Measurements from ENCODE around the gene MAP3K7.
"Not testable (repeated sequence)": the region's sequence is repeated elsewhere in the genome, so short reads cannot be mapped to it uniquely, and the experiment has no call there.

MAP3K7 gene

GRCh38 chr6:90578894-90579549 is 7.8 kb downstream of the MAP3K7 start:
- no peak for DNase-seq (ENCODE audit: low read depth in 2 of 2)

DNA sequence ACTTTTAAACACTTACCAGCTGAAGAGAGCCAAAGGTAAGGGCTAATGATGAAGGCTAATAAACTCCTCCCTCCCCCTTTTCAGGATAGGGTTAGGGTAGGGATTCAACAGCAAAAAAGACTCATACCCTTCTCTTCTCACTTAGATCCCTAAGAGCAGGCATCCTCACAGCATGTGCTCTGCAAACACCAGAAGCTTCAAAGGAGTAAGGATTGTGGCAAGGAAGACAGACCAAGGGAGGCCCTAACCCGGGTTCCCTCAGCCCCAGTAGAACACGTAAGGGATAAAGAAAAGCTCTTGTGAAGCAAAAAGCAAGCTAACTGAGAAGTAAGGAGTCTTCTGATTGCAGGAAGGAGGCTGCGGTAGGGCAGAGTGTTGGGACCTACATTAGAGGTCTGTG is 11.6 kb downstream of the MAP3K7 start:
- no peak for DNase-seq (ENCODE audit: low read depth in 2 of 2)

- DNase-seq (ENCODE audit: low read depth in 2 of 2), result no peak
Observed at GRCh38 chr6:90574610-90575009, 12.3 kb downstream of the MAP3K7 start.

- no peak for DNase-seq (ENCODE audit: low read depth in 2 of 2)
Observed at GRCh38 chr6:90573624-90574023, 13.2 kb downstream of the MAP3K7 start.

- DNase-seq (ENCODE audit: low read depth in 2 of 2), result no peak
Observed at GRCh38 chr6:90572856-90573255, 14.0 kb downstream of the MAP3K7 start.

GRCh38 chr6:90569223-90569622 is 17.6 kb downstream of the MAP3K7 start:
- DNase-seq (ENCODE audit: low read depth in 2 of 2), result no peak

- not testable (repeated sequence) for DNase-seq (ENCODE audit: low read depth in 2 of 2)
Observed at GRCh38 chr6:90567682-90568081, 19.2 kb downstream of the MAP3K7 start.

- DNase-seq (ENCODE audit: low read depth in 2 of 2), result not testable (repeated sequence)
Observed at GRCh38 chr6:90562341-90562740, 24.5 kb downstream of the MAP3K7 start.

GRCh38 chr6:90559931-90560330 is 26.9 kb downstream of the MAP3K7 start:
- no peak for DNase-seq (ENCODE audit: low read depth in 2 of 2)

- no peak for DNase-seq (ENCODE audit: low read depth in 2 of 2)
Observed at GRCh38 chr6:90557006-90557405, 29.9 kb downstream of the MAP3K7 start.

GRCh38 chr6:90547991-90548390 is 38.9 kb downstream of the MAP3K7 start:
- DNase-seq (ENCODE audit: low read depth in 2 of 2), result no peak

- no peak for DNase-seq (ENCODE audit: low read depth in 2 of 2)
Observed at GRCh38 chr6:90547079-90547478, 39.8 kb downstream of the MAP3K7 start.

- DNase-seq (ENCODE audit: low read depth in 2 of 2), result no peak
Observed at GRCh38 chr6:90545448-90545847, 41.4 kb downstream of the MAP3K7 start.

DNA sequence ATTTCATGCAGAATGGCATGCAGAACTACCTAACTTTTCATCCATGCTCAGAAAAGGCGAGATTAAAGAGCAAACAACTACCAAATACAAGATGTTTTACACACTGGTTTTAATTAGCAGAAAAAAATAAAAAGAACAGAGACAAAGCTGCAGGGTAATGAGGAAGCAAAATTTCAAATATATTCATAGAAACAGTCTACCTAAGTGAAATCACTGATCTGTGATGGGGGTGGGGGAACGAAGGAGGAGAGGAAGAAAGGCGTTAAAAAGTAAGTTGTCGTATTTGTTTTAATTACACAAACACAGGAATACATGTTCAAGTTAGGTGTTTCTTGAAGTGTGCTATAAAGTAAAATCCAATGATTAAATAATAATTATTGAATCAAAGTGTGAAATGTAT is 42.1 kb downstream of the MAP3K7 start:
- DNase-seq (ENCODE audit: low read depth in 2 of 2), result no peak

GRCh38 chr6:90544081-90544480 is 42.8 kb downstream of the MAP3K7 start:
- no peak for DNase-seq (ENCODE audit: low read depth in 2 of 2)

DNA sequence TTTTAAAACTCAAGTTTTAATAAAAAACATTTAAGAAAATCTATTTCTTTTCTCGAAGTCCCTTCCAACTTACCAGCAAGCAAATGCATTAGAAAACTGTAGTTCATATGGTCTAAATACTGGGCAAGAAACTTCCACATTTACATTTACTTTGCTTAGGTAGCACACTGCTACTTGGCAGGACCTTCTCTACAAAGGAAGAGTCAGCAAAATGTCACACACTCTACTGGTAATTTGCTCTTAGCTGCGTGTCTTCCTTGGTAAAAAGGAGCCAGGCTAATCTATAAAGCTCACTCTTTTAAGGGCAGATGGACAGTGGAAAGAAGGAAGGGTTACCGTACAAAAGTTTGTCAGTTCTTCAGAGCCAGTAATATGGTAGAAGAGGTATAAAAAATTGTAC is 45.7 kb downstream of the MAP3K7 start:
- no peak for DNase-seq (ENCODE audit: low read depth in 2 of 2)

DNA sequence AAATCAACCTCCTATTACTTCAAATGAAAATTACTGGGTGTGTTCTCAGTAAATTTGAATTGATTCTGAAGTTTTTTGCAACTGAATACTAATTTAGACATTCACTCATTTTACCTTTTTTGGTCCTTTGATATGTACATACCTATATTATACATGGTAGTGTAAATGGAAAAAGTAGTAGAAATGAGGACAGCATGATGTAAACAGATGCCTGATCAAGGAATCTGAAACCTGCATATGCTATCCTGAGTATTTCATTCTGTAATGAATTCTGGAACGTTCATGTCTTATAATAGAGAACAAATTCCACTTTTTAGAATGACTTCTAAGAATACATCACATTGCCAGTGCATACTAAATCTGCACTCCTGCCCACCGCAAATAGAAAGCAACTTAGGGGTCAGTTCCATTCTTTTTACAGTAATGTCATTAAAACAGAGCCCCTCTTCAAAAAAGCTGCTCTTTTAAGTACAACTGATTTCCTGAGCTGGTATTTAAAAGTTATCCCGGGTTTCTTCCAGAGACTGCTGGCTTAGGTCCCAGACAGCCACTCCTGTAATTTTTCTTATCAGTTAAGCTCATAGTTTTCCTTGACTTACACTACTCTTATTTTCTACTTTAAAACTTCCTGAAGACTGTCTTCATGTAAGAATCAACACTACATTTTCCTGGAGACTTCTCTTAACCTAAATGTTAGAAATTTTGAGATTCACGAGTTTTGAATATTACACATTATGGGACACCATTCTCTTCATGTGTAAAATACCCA is 48.4 kb downstream of the MAP3K7 start:
- no peak for DNase-seq (ENCODE audit: low read depth in 2 of 2)

- DNase-seq (ENCODE audit: low read depth in 2 of 2), result no peak
Observed at GRCh38 chr6:90537723-90538258, 49.1 kb downstream of the MAP3K7 start.

DNA sequence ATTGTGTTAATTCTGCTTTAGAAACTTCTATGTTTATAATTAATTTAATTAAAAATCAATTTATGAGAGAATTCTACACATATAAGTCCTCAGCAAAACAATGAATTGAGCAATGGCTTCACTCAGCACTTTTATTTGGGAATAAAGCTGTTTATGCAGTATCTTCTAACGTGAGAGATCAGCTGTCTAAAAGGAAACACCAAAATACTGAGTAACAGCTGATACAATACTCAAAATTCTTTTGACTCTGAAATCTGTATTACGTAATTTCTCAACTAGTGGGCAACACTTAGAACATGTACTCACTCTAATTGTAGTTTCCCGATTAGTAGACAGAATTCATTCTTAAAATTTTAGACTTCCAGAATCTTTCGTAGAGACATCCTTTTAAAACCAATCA is 49.8 kb downstream of the MAP3K7 start:
- no peak for DNase-seq (ENCODE audit: low read depth in 2 of 2)

DNA sequence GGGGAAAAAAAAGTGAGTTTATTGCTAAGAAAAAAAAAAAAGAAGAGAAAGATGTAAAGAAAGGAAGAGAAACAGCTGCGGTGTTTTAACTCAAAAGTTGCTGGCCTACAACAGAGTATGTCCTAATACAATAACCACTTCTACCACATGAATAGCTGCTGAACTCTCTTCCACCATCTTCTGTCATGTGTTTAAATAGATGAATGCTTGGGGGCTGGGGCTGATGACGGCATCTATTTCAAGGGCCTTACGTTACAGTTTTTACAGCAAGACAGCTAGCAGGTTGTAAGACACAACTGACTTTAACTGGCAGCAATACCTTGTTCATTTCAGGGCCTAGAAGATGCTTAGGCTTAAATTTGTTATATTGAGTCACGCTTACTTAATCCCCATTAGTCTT is 50.4 kb downstream of the MAP3K7 start:
- no peak for DNase-seq (ENCODE audit: low read depth in 2 of 2)

- DNase-seq (ENCODE audit: low read depth in 2 of 2), result no peak
Observed at GRCh38 chr6:90534337-90535025, 52.4 kb downstream of the MAP3K7 start.

DNA sequence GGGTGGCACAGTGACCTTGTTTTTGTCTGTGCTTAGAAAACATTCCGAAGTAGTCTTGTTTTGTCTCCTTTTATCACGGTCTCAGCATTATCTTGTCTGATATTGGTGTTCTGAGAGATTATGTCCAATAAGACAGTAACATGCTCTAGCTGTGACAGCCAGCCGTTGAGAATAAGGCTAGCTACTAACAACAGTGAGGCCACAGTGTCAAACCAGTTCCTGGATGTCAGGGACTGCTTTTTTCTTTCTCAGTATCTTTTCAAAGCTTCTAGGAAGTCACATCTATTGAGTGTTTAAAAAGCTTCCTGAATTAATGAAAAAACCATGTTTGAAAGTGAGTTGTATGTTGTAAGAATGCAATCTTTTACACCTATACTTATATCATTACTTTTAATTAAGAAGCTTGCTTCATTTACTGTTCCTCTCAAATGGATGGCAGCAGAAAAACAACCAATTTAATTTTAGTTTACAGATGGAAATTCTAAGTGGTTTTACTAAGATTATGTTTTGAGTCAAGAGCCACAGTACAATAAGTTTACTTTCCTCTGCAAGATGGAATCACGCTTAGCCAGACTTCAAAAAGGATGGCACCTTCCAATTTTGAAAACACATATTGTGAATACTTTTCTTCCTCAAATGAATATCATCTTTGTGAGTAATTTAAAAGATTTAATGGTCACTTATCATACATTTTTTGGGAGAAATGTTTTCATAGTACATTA is 53.1 kb downstream of the MAP3K7 start:
- no peak for DNase-seq (ENCODE audit: low read depth in 2 of 2)
